Measurements from ENCODE around the gene DQX1. TPM values are rescaled to one million over a fixed set of nuclear protein-coding genes. Genes with fewer than 3 reads are reported as not detected.

DQX1 gene
- total and polyA plus RNA-seq, 4 donors = 0.12 to 0.34 (median 0.17) TPM; not detected in 1

GRCh38 chr2:74555610-74556103, 29.6 kb upstream of the DQX1 start:
- no peak for DNase-seq
- TF ChIP-seq, protein P1, sequence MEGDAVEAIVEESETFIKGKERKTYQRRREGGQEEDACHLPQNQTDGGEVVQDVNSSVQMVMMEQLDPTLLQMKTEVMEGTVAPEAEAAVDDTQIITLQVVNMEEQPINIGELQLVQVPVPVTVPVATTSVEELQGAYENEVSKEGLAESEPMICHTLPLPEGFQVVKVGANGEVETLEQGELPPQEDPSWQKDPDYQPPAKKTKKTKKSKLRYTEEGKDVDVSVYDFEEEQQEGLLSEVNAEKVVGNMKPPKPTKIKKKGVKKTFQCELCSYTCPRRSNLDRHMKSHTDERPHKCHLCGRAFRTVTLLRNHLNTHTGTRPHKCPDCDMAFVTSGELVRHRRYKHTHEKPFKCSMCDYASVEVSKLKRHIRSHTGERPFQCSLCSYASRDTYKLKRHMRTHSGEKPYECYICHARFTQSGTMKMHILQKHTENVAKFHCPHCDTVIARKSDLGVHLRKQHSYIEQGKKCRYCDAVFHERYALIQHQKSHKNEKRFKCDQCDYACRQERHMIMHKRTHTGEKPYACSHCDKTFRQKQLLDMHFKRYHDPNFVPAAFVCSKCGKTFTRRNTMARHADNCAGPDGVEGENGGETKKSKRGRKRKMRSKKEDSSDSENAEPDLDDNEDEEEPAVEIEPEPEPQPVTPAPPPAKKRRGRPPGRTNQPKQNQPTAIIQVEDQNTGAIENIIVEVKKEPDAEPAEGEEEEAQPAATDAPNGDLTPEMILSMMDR (IDR thresholded peaks at IDR 0.05; ENCODE audit: control extremely low read depth, extremely low read depth) = no peak
- peak overlapping the region in 1 of 2 donors; percentile 85 for H3K27ac ChIP-seq (ENCODE audit: low read depth in 1 of 2, low read length in 1 of 2)
- H3K27me3 ChIP-seq (ENCODE audit: control insufficient read depth in 3 of 3, insufficient read depth in 3 of 3, low read length in 2 of 3) = peaks cover 0 to 8% (median 2%) of the 10 kb centered on the region in 3 donors
- peaks cover 0 to 7% (median 0%) of the 10 kb centered on the region in 4 donors for H3K36me3 ChIP-seq (ENCODE audit: control insufficient read depth in 4 of 4, insufficient read depth in 4 of 4, low read length in 4 of 4)
- H3K4me3 ChIP-seq = peak overlapping the region; percentile 66
- no peaks in the 10 kb centered on the region for H3K9me3 ChIP-seq (ENCODE audit: control insufficient read depth in 4 of 4, insufficient read depth in 3 of 4, low read length in 3 of 4)
- peak overlapping the region in 1 of 2 donors; percentile 7 for H3K9ac ChIP-seq (ENCODE audit: insufficient read depth in 1 of 2, low read length in 2 of 2)
- H3K4me1 ChIP-seq (ENCODE audit: control insufficient read depth in 5 of 5, insufficient read depth in 5 of 5, low read length in 5 of 5) = peaks cover 0 to 22% (median 0%) of the 10 kb centered on the region in 5 donors
- ATAC-seq (ENCODE audit: insufficient read depth, low FRiP score) = no peak
- WGBS, 2 donors = 52 to 69% methylated on average over 17 of the region's 17 CpGs

- ATAC-seq (ENCODE audit: insufficient read depth, low FRiP score) = peak; percentile 75
- WGBS, 2 donors = 2 to 4% methylated on average over 52 to 58 of the region's 58 CpGs
- H3K9ac ChIP-seq (ENCODE audit: insufficient read depth in 1 of 2, low read length in 2 of 2) = peak overlapping the region; percentile 7 to 51
Observed at GRCh38 chr2:74554820-74555531, 28.9 kb upstream of the DQX1 start.

DNA sequence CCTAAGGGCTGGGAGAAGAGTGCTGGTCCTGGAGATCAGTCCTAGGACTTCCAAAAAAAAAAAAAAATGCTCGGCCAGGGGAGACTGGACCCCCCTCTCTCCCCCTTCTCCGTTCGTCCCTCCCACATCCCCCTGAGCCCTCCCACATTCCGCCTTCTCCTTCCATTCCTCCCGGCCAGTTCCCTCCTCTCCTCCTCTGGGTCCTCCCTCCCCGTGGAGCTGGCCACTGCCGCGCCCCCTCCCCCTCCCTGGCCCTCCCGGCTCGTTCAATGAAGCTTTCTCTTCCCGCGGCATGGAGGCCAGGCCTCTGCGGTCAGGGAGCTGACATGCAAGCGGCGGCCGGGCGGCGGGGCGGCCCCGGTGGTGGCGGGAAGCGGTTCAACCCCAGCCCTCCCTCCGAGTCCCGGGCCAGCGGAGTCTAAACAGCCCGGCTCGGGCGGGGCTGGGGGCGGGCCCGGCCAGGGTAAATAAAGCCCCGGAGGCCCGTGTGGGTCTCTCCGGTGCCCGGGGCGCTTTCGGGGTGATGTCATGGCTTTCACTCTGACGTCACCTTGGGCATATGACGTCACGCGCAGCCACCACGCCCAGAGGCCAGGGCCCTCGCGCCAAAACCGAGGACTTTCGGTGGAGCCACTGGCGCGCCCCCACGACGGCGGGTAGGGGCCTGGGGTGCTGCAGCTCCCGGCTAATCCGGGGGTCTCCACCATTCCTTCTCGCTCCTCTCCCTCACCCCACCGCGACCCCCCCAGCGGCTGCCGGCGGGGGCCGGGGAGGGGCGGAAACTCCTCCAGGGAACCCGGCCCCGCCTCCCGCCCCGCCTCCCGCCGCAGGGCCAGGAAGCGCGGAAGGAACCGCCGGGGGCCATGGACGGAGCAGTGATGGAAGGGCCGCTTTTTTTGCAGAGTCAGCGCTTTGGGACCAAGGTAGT, 28.1 kb upstream of the DQX1 start, which contains the start of the genes DOK1 and LOXL3:
TSS of gene DOK1 (plus strand) at position 829 of the 928 bp plus-strand sequence. CDS start at position 864, 35 bp downstream.
TSS of gene LOXL3 (minus strand) at position 51 of the 928 bp plus-strand sequence. CDS start 1,308 bp downstream, outside the sequence.
- whole genome bisulfite sequencing, 2 donors = 1% methylated on average over 59 to 73 of the region's 73 CpGs
- H3K9ac ChIP-seq (ENCODE audit: insufficient read depth in 1 of 2, low read length in 2 of 2) = peak within 1 kb of the TSS; percentile 7 to 51
- no peaks in the 10 kb centered on the region for H3K27me3 ChIP-seq (ENCODE audit: control insufficient read depth in 3 of 3, insufficient read depth in 3 of 3, low read length in 2 of 3)

More at GRCh38 chr2:74554820-74555531, 28.9 kb upstream of the DQX1 start:
- Histone ChIP-seq H3K9me3 (ENCODE audit: control insufficient read depth in 4 of 4, insufficient read depth in 3 of 4, low read length in 3 of 4) (no peaks in the 10 kb centered on the region), H3K27me3 (ENCODE audit: control insufficient read depth in 3 of 3, insufficient read depth in 3 of 3, low read length in 2 of 3) (peaks cover 0 to 2% (median 0%) of the 10 kb centered on the region in 3 donors), H3K4me3 (peak overlapping the region; percentile 66), H3K27ac (ENCODE audit: low read depth in 1 of 2, low read length in 1 of 2) (peak overlapping the region in 1 of 2 donors; percentile 85), H3K4me1 (ENCODE audit: control insufficient read depth in 5 of 5, insufficient read depth in 5 of 5, low read length in 5 of 5) (peaks cover 0 to 22% (median 0%) of the 10 kb centered on the region in 5 donors), H3K36me3 (ENCODE audit: control insufficient read depth in 4 of 4, insufficient read depth in 4 of 4, low read length in 4 of 4) (peaks cover 0 to 7% (median 0%) of the 10 kb centered on the region in 4 donors)
- TF ChIP-seq, protein P1 (IDR thresholded peaks at IDR 0.05; ENCODE audit: control extremely low read depth, extremely low read depth) = no peak
- DNase-seq = peak in 2 of 3 donors; percentile 42 to 52

More for the DNA sequence above, 28.1 kb upstream of the DQX1 start, which contains the start of the genes DOK1 and LOXL3:
- TF ChIP-seq, protein P1 (IDR thresholded peaks at IDR 0.05; ENCODE audit: control extremely low read depth, extremely low read depth) = no peak
- peaks cover 0 to 29% (median 0%) of the 10 kb centered on the region in 5 donors for H3K4me1 ChIP-seq (ENCODE audit: control insufficient read depth in 5 of 5, insufficient read depth in 5 of 5, low read length in 5 of 5)
- DNase-seq (peak; percentile 94 to 97 (median 96)), ATAC-seq (ENCODE audit: insufficient read depth, low FRiP score) (peak; percentile 87)
- H3K4me3 ChIP-seq = peak within 1 kb of the TSS; percentile 66
- no peaks in the 10 kb centered on the region for H3K9me3 ChIP-seq (ENCODE audit: control insufficient read depth in 4 of 4, insufficient read depth in 3 of 4, low read length in 3 of 4)
- peaks cover 0 to 7% (median 0%) of the 10 kb centered on the region in 4 donors for H3K36me3 ChIP-seq (ENCODE audit: control insufficient read depth in 4 of 4, insufficient read depth in 4 of 4, low read length in 4 of 4)
- peak within 1 kb of the TSS; percentile 47 to 87 for H3K27ac ChIP-seq (ENCODE audit: low read depth in 1 of 2, low read length in 1 of 2)

Measured in lung (tissue), 12 donors.